Retinal pigment epithelial cell (primary cell): ENCODE measurements around the gene ACACB.

Experiments
- DNase-seq: peaks from one replicate; pipeline ENCODE4 v3.0.0-alpha.2; 2010; ENCODE audit warnings: low read depth
- H3K4me3 ChIP-seq: 2 replicates; pipeline ENCODE4 v1.5.1; 2011; ENCODE audit warnings: mild to moderate bottlenecking, low read length, control low read depth, moderate library complexity
- TF ChIP-seq, protein P1 (sequence below): conservative IDR thresholded peaks from 2 replicates; pipeline ENCODE4 v1.5.1; 2011; ENCODE audit warnings: low read depth, low read length, control low read depth, inconsistent platforms

Gene ACACB

DNA sequence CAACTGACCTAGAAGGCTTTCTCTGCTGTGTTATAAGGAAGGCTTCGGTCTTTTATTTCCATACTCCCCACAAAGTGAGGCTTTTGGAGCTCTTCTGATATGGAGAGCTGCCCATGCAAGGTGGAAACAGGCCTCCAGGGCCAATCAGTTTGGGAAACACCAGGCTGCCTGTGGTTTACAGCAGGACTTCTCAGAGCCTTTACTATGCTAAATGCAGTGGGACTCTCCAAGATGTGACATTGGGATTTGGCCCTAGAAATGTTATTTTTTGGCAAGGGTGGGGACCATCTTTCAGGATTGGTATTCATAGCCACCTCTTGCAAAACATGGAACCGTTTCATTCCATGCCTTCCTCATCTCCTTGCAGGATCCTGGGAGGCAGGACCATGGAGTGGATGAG lies 3.7 kb downstream of the ACACB start:
- no peak for DNase-seq
- H3K4me3 ChIP-seq, result no peak overlapping the region

GRCh38 chr12:109120557-109120956 lies 4.2 kb downstream of the ACACB start:
- TF ChIP-seq, protein P1, sequence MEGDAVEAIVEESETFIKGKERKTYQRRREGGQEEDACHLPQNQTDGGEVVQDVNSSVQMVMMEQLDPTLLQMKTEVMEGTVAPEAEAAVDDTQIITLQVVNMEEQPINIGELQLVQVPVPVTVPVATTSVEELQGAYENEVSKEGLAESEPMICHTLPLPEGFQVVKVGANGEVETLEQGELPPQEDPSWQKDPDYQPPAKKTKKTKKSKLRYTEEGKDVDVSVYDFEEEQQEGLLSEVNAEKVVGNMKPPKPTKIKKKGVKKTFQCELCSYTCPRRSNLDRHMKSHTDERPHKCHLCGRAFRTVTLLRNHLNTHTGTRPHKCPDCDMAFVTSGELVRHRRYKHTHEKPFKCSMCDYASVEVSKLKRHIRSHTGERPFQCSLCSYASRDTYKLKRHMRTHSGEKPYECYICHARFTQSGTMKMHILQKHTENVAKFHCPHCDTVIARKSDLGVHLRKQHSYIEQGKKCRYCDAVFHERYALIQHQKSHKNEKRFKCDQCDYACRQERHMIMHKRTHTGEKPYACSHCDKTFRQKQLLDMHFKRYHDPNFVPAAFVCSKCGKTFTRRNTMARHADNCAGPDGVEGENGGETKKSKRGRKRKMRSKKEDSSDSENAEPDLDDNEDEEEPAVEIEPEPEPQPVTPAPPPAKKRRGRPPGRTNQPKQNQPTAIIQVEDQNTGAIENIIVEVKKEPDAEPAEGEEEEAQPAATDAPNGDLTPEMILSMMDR, result no peak
- H3K4me3 ChIP-seq, result no peak overlapping the region
- DNase-seq, result no peak

More for the DNA sequence above, 3.7 kb downstream of the ACACB start:
- TF ChIP-seq, protein P1, result no peak

DNA sequence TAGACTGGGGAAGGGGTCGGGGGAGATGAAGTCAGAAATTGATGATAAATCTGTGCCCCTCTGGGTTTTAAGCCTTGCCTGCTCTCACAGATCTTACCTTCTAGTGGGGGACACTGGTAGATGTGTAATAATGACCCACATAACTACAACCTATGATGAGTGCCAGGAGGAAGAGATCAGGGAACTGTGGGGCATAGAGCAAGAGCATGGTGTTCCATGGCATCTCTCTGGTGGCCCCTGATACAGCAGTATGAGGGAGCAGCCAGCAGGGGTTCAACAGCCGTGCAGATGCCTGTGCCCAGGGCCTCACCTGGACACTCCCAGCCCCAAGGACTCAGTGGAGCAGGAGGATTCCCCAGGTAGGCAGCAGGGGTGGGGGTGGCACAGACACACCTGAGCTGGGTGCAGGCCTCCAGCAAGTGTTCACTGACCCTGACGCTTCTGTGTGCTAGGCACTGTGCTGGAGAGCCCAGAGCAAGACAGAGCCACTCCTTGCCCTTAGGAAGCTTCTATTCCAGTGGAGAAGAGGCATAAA lies 5.0 kb downstream of the ACACB start:
- no peak overlapping the region for H3K4me3 ChIP-seq
- no peak for DNase-seq
- TF ChIP-seq, protein P1, result no peak

GRCh38 chr12:109124878-109125648 lies 8.7 kb downstream of the ACACB start:
- no peak for DNase-seq
- no peak overlapping the region for H3K4me3 ChIP-seq

DNA sequence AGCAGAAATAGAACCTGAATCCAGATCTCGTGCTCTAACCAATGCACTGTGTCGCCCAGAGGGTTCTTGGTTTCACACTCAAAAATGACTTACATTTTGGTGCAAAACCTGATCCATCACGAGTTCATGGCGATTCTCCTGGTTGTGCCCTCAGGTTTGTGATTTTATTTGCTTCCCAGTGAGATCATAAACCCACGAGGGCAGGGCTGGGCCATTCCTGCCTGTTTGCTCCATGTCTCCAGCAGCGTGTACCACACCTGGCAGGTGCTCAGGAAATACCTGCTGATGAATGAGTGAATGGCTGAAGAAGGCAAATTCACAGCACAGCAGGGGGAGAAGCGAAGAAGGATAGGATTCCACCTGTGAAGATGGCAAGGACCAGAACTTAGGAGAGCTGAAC lies 9.4 kb downstream of the ACACB start:
- TF ChIP-seq, protein P1, result no peak
- no peak overlapping the region for H3K4me3 ChIP-seq
- no peak for DNase-seq

More at GRCh38 chr12:109124878-109125648, 8.7 kb downstream of the ACACB start:
- TF ChIP-seq, protein P1, result no peak

DNA sequence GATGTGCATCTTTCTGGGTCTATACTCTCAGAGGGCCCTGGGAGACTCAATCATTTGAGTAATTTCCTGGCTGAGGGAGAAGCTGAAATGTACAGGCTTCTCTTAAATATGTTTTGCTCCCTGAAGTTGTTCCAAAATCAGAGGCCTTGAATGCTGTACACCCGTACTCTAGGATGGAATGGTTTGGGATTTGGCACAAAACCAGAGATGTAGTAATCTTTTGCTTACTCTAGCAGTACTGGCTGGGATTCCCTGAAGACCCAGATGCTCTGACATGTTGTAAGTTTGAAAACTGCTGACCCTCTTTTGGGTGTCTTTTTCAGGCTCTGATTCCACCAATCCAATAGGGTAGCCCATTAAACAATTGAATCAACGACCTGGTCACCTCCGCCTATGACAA lies 10.4 kb downstream of the ACACB start:
- TF ChIP-seq, protein P1, result no peak
- no peak for DNase-seq
- no peak overlapping the region for H3K4me3 ChIP-seq
